Measurements from ENCODE around the gene NDFIP2.

Gene NDFIP2

GRCh38 chr13:79442706-79443105 lies 38.2 kb upstream of the NDFIP2 start:
- ATAC-seq, result no peak
- TF ChIP-seq ISL1 (CRISPR knock-in tag; IDR thresholded peaks at IDR 0.05) (no peak), PPARA (CRISPR knock-in tag; IDR thresholded peaks at IDR 0.05; ENCODE audit: borderline replicate concordance) (no peak), PATZ1 (CRISPR knock-in tag; IDR thresholded peaks at IDR 0.05; ENCODE audit: borderline replicate concordance) (no peak), GLIS3 (CRISPR knock-in tag; IDR thresholded peaks at IDR 0.05) (no peak), ZNF70 (CRISPR knock-in tag; IDR thresholded peaks at IDR 0.05) (no peak), CREB5 (CRISPR knock-in tag; IDR thresholded peaks at IDR 0.05; ENCODE audit: low read depth) (no peak), RARB (CRISPR knock-in tag; IDR thresholded peaks at IDR 0.05) (no peak), ZFP3 (CRISPR knock-in tag; IDR thresholded peaks at IDR 0.05) (no peak), TOX (CRISPR knock-in tag; IDR thresholded peaks at IDR 0.05; ENCODE audit: borderline replicate concordance) (no peak)

GRCh38 chr13:79445968-79446645 lies 34.8 kb upstream of the NDFIP2 start:
- TF ChIP-seq ARNTL (CRISPR knock-in tag; IDR thresholded peaks at IDR 0.05; ENCODE audit: borderline replicate concordance, low read depth) (no peak), CSDC2 (CRISPR knock-in tag; IDR thresholded peaks at IDR 0.05) (no peak), PATZ1 (CRISPR knock-in tag; IDR thresholded peaks at IDR 0.05; ENCODE audit: borderline replicate concordance) (no peak), ZNF70 (CRISPR knock-in tag; IDR thresholded peaks at IDR 0.05) (no peak), ZC3H10 (CRISPR knock-in tag; IDR thresholded peaks at IDR 0.05) (no peak)
- ATAC-seq, result no peak

GRCh38 chr13:79447141-79447540 lies 33.8 kb upstream of the NDFIP2 start:
- TF ChIP-seq TCF4 (CRISPR knock-in tag; IDR thresholded peaks at IDR 0.05; ENCODE audit: borderline replicate concordance) (no peak), CREB5 (CRISPR knock-in tag; IDR thresholded peaks at IDR 0.05; ENCODE audit: low read depth) (no peak), CSRNP3 (CRISPR knock-in tag; IDR thresholded peaks at IDR 0.05) (no peak), OSR1 (CRISPR knock-in tag; IDR thresholded peaks at IDR 0.05) (no peak), POU6F1 (CRISPR knock-in tag; IDR thresholded peaks at IDR 0.05; ENCODE audit: borderline replicate concordance, low read depth) (no peak), ZFP3 (CRISPR knock-in tag; IDR thresholded peaks at IDR 0.05) (no peak), RARB (CRISPR knock-in tag; IDR thresholded peaks at IDR 0.05) (no peak), ZC3H10 (CRISPR knock-in tag; IDR thresholded peaks at IDR 0.05) (no peak), TSHZ2 (CRISPR knock-in tag; IDR thresholded peaks at IDR 0.05) (no peak), ESRRG (CRISPR knock-in tag; IDR thresholded peaks at IDR 0.05) (no peak), ZFP30 (CRISPR knock-in tag; IDR thresholded peaks at IDR 0.05) (no peak)
- no peak for ATAC-seq
